Sigmoid colon (tissue), 4 donors: Measurements from ENCODE around the gene HMGN1.

Experiments used
- CTCF ChIP-seq, 4 experiments: fragments of 450-650 bp in 3 of 4; fragments of 200-600 bp in 1 of 4; IDR thresholded peaks; one replicate each; pipeline ENCODE4 v1.5.1; 2016 to 2019; ENCODE audit warnings: antibody characterized with exemption in 4 of 4, mild to moderate bottlenecking in 3 of 4, moderate library complexity in 2 of 4
- POLR2A ChIP-seq, 2 donors: fragments of 450-650 bp; IDR thresholded peaks; one replicate each; pipeline ENCODE4 v1.6.1; 2016; ENCODE audit warnings: antibody characterized with exemption in 2 of 2, mild to moderate bottlenecking in 2 of 2, moderate library complexity in 2 of 2
- POLR2AphosphoS5 ChIP-seq, 4 donors: sonication (generic); formaldehyde crosslinking; IDR thresholded peaks; one replicate each; pipeline ENCODE4 v1.6.1; 2017; ENCODE audit warnings: antibody characterized with exemption in 4 of 4

GRCh38 chr21:39364949-39365348 lies 16.1 kb upstream of the HMGN1 start:
- no peak for TF ChIP-seq POLR2AphosphoS5 (IDR thresholded peaks at IDR 0.05)
- no peak for TF ChIP-seq POLR2A (IDR thresholded peaks at IDR 0.05)
- TF ChIP-seq CTCF (IDR thresholded peaks at IDR 0.05) = no peak
